H1 (cell line): ENCODE data around the gene MPDZ. TPM values are rescaled to one million over a fixed set of nuclear protein-coding genes. Genes with fewer than 3 reads are reported as not detected.

Experiments
- CTCF ChIA-PET: fragments of 300-600 bp; sonication (Branson Sonifier 250); formaldehyde crosslinking; loops from one replicate; lab custom pipeline; 2021; ENCODE audit not compliant: partially characterized antibody; lab: Charles Lee
- POLR2A ChIA-PET: fragments of 300-600 bp; sonication (Branson Sonifier 250); formaldehyde crosslinking; loops from one replicate; lab custom pipeline; 2021; ENCODE audit warnings: inconsistent platforms; ENCODE audit not compliant: partially characterized antibody; lab: Charles Lee
- DNase-seq, 2 experiments: peaks; one replicate each; pipeline versions ENCODE4 v3.0.0 to v3.0.0-alpha.2; 2010 to 2022; ENCODE audit warnings: low spot score in 2 of 2, low read depth in 1 of 2, mixed read lengths in 1 of 2
- FAIRE-seq: peaks from 2 replicates; lab custom pipeline; 2011; peaks lifted over from hg19 to GRCh38; lab: Jason Lieb, UNC
- H2AFZ ChIP-seq: 2 replicates; pipeline ENCODE4 v1.8.1; 2012; ENCODE audit warnings: low read length, inconsistent platforms
- H2AK5ac ChIP-seq: 2 replicates; pipeline ENCODE4 v1.6.1; 2013; ENCODE audit warnings: low read depth, low read length
- H2BK120ac ChIP-seq: replicated peaks from 2 replicates; pipeline ENCODE3; 2013; ENCODE audit warnings: low read depth, low read length, inconsistent platforms
- H2BK12ac ChIP-seq: 2 replicates; pipeline ENCODE4 v1.6.1; 2013; ENCODE audit warnings: low read depth, low read length
- H2BK15ac ChIP-seq: 2 replicates; pipeline ENCODE4 v1.6.1; 2013; ENCODE audit warnings: low read length
- H2BK20ac ChIP-seq: 2 replicates; pipeline ENCODE4 v1.6.1; 2013; ENCODE audit warnings: low read length
- H2BK5ac ChIP-seq: 2 replicates; pipeline ENCODE4 v1.6.1; 2013; ENCODE audit warnings: low read depth, low read length
- H3K14ac ChIP-seq: 2 replicates; pipeline ENCODE4 v1.6.1; 2013; ENCODE audit warnings: inconsistent platforms; ENCODE audit not compliant: insufficient read length
- H3K18ac ChIP-seq: 2 replicates; pipeline ENCODE4 v1.6.1; 2013; ENCODE audit warnings: low read length; ENCODE audit errors: extremely low read depth
- H3K23ac ChIP-seq: 2 replicates; pipeline ENCODE4 v1.6.1; 2013; ENCODE audit warnings: inconsistent platforms; ENCODE audit not compliant: insufficient read length
- H3K23me2 ChIP-seq: 2 replicates; pipeline ENCODE4 v1.6.1; 2013; ENCODE audit warnings: low read depth, low read length
- H3K27ac ChIP-seq: 2 replicates; pipeline ENCODE4 v1.6.1; 2011; ENCODE audit warnings: low read depth, low read length, inconsistent platforms
- H3K27me3 ChIP-seq, 4 experiments: replicated peaks in 1 of 4; 1 replicate in 1 of 4; 2 replicates in 3 of 4; pipeline versions ENCODE4 v1.6.1 to v1.8.1; 2011 to 2013; ENCODE audit warnings: low read length in 3 of 4, mild to moderate bottlenecking in 3 of 4, inconsistent platforms in 2 of 4, mixed read lengths in 2 of 4, moderate library complexity in 1 of 4; ENCODE audit not compliant: control insufficient read depth in 3 of 4, insufficient read depth in 3 of 4; ENCODE audit errors: extremely low read depth in 1 of 4
- H3K36me3 ChIP-seq, 4 experiments: 2 replicates each; pipeline versions ENCODE4 v1.6.1 to v1.8.1; 2011 to 2013; ENCODE audit warnings: mild to moderate bottlenecking in 4 of 4, low read length in 3 of 4, moderate library complexity in 2 of 4, control low read depth in 1 of 4, inconsistent platforms in 1 of 4; ENCODE audit not compliant: insufficient read depth in 4 of 4, control insufficient read depth in 2 of 4
- H3K4ac ChIP-seq: replicated peaks from 2 replicates; pipeline ENCODE3; 2013; ENCODE audit warnings: low read length, low read depth, mixed read lengths, inconsistent platforms; ENCODE audit not compliant: insufficient read length
- H3K4me1 ChIP-seq, 4 experiments: replicated peaks in 1 of 4; 1 replicate in 1 of 4; 2 replicates in 3 of 4; pipeline versions ENCODE4 v1.6.1 to v1.8.1; 2011 to 2013; ENCODE audit warnings: low read length in 3 of 4, inconsistent platforms in 2 of 4, mixed read lengths in 1 of 4; ENCODE audit not compliant: insufficient read depth in 4 of 4, control insufficient read depth in 3 of 4
- H3K4me2 ChIP-seq, 2 experiments: 2 replicates each; pipeline versions ENCODE4 v1.6.1 to v1.8.1; 2011 to 2013; ENCODE audit warnings: low read depth in 2 of 2, low read length in 2 of 2, control low read depth in 1 of 2, inconsistent platforms in 1 of 2, mild to moderate bottlenecking in 1 of 2; ENCODE audit not compliant: insufficient read depth in 1 of 2
- H3K4me3 ChIP-seq, 4 experiments: fragments of 200-600, 300-600 bp in 1 of 4; sonication (generic), shearing (Covaris generic), sonication (Bioruptor Twin) in 1 of 4; 2 replicates each; pipeline versions ENCODE4 v1.5.1 to v1.8.1; 2011 to 2016; ENCODE audit warnings: low read length in 4 of 4, low read depth in 3 of 4, control low read depth in 2 of 4, inconsistent platforms in 2 of 4, mild to moderate bottlenecking in 2 of 4, mixed read lengths in 1 of 4, moderate library complexity in 1 of 4; ENCODE audit not compliant: insufficient read depth in 2 of 4; ENCODE audit errors: extremely low read depth in 1 of 4
- H3K56ac ChIP-seq: replicated peaks from 2 replicates; pipeline ENCODE3; 2013; ENCODE audit warnings: low read depth, mild to moderate bottlenecking, mixed read lengths, low read length, inconsistent platforms; ENCODE audit not compliant: insufficient read length
- H3K79me1 ChIP-seq: 2 replicates; pipeline ENCODE4 v1.6.1; 2013; ENCODE audit warnings: low read depth, low read length, control low read depth
- H3K79me2 ChIP-seq, 2 experiments: 2 replicates each; pipeline versions ENCODE4 v1.6.1 to v1.8.1; 2012 to 2013; ENCODE audit warnings: low read length in 2 of 2, mild to moderate bottlenecking in 2 of 2, inconsistent platforms in 1 of 2; ENCODE audit not compliant: insufficient read depth in 2 of 2, control insufficient read depth in 1 of 2
- H3K9ac ChIP-seq, 4 experiments: replicated peaks in 1 of 4; 1 replicate in 1 of 4; 2 replicates in 3 of 4; pipeline versions ENCODE4 v1.6.1 to v1.8.1; 2011 to 2013; ENCODE audit warnings: low read depth in 3 of 4, low read length in 3 of 4, control low read depth in 2 of 4, mild to moderate bottlenecking in 2 of 4, moderate library complexity in 2 of 4, inconsistent platforms in 1 of 4; ENCODE audit errors: extremely low read depth in 1 of 4
- H3K9me3 ChIP-seq, 2 experiments: 2 replicates each; pipeline versions ENCODE4 v1.6.1 to v1.8.1; 2012 to 2013; ENCODE audit warnings: mild to moderate bottlenecking in 2 of 2, moderate library complexity in 2 of 2, control low read depth in 1 of 2, inconsistent platforms in 1 of 2, low read depth in 1 of 2, low read length in 1 of 2, mixed read lengths in 1 of 2; ENCODE audit not compliant: insufficient read depth in 2 of 2
- H4K20me1 ChIP-seq, 2 experiments: replicated peaks in 1 of 2; 2 replicates each; pipeline versions ENCODE3 to v1.8.1; 2011 to 2013; ENCODE audit warnings: inconsistent platforms in 2 of 2, low read length in 2 of 2, mild to moderate bottlenecking in 1 of 2; ENCODE audit not compliant: insufficient read depth in 2 of 2, control insufficient read depth in 1 of 2
- H4K5ac ChIP-seq: 2 replicates; pipeline ENCODE4 v1.6.1; 2013; ENCODE audit warnings: low read length, low read depth, mixed read lengths, inconsistent platforms; ENCODE audit not compliant: insufficient read length
- H4K8ac ChIP-seq: 2 replicates; pipeline ENCODE4 v1.8.0; 2013; ENCODE audit warnings: mild to moderate bottlenecking, moderate library complexity, low read length, inconsistent platforms; ENCODE audit not compliant: insufficient read depth; ENCODE audit errors: extremely low read depth
- H4K91ac ChIP-seq: replicated peaks from 2 replicates; pipeline ENCODE3; 2013; ENCODE audit warnings: low read length, mixed read lengths, inconsistent platforms; ENCODE audit not compliant: insufficient read length
- CEBPB ChIP-seq: IDR thresholded peaks from 2 replicates; pipeline ENCODE4 v1.6.1; 2012; ENCODE audit warnings: low read depth, low read length
- FOSL1 ChIP-seq: IDR thresholded peaks from 2 replicates; pipeline ENCODE4 v1.6.1; 2011; ENCODE audit warnings: mild to moderate bottlenecking, low read depth, low read length, moderate library complexity; ENCODE audit not compliant: insufficient read depth
- HDAC2 ChIP-seq, 2 experiments: fragments of 300-600 bp in 1 of 2; sonication (generic) in 1 of 2; IDR thresholded peaks; 2 replicates each; pipeline ENCODE4 v1.6.1; 2011 to 2012; ENCODE audit warnings: low read depth in 2 of 2, low read length in 2 of 2, mild to moderate bottlenecking in 2 of 2, moderate library complexity in 2 of 2, borderline replicate concordance in 1 of 2, inconsistent platforms in 1 of 2
- KDM4A ChIP-seq: IDR thresholded peaks from one replicate; pipeline ENCODE4 v1.7.1; 2012; ENCODE audit warnings: low read depth, mild to moderate bottlenecking, moderate library complexity, low read length, inconsistent platforms; ENCODE audit not compliant: severe bottlenecking
- NANOG ChIP-seq: IDR thresholded peaks from 2 replicates; pipeline ENCODE4 v1.6.1; 2011; ENCODE audit warnings: low read length, low read depth, mild to moderate bottlenecking, inconsistent platforms; ENCODE audit not compliant: insufficient read depth, poor library complexity, severe bottlenecking
- PHF8 ChIP-seq: fragments of 200-600 bp; sonication (generic); conservative IDR thresholded peaks from 2 replicates; pipeline ENCODE4 v1.7.1; 2012; ENCODE audit warnings: low read depth, mild to moderate bottlenecking, inconsistent platforms, low read length, moderate library complexity
- POLR2A ChIP-seq, 2 experiments: IDR thresholded peaks; 1 replicate in 1 of 2; 2 replicates in 1 of 2; pipeline ENCODE4 v1.6.1; 2011; ENCODE audit warnings: low read depth in 2 of 2, low read length in 2 of 2, mild to moderate bottlenecking in 2 of 2; ENCODE audit errors: control extremely low read depth in 1 of 2
- RXRA ChIP-seq: IDR thresholded peaks from 2 replicates; pipeline ENCODE4 v1.6.1; 2011; ENCODE audit warnings: low read depth, mild to moderate bottlenecking, low read length, moderate library complexity; ENCODE audit not compliant: insufficient read depth
- TAF1 ChIP-seq: IDR thresholded peaks from 2 replicates; pipeline ENCODE4 v1.6.1; 2011; ENCODE audit warnings: mild to moderate bottlenecking, low read depth, low read length
- WGBS, 2 experiments: shearing (Covaris generic) in 1 of 2; methylation state at CpG; one replicate each; pipeline versions ENCODE4 v1.1.6 to v1.1.7; 2013 to 2015; ENCODE audit warnings: low lambda C conversion rate in 2 of 2, mixed read lengths in 2 of 2, inconsistent platforms in 1 of 2, low coverage in 1 of 2, missing lambda C conversion rate in 1 of 2; ENCODE audit not compliant: insufficient replicate concordance in 2 of 2, insufficient coverage in 1 of 2, insufficient read length in 1 of 2; ENCODE audit errors: extremely low coverage in 1 of 2, missing lambda C conversion rate in 1 of 2; 5-methylcytosine and 5-hydroxymethylcytosine counted together
- polyA plus RNA-seq, 7 experiments: library from polyadenylated mRNA; depleted of rRNA in 3 of 7; stranded (reverse) in 5 of 7; unstranded in 2 of 7; fragments of >200 nt in 5 of 7; fragments of 200-250 nt in 2 of 7; gene quantifications; 1 replicate in 5 of 7; 2 replicates in 1 of 7; 4 replicates in 1 of 7; pipeline versions ENCODE4 v1.2.1 to v1.2.3, GENCODE V29; 2011 to 2013; ENCODE audit warnings: missing spikeins in 2 of 7, mixed read lengths in 2 of 7
- total RNA-seq: library from RNA; stranded (reverse); fragmentation: NEBNext Ultra II Directional; extraction: Animal tissue kit (Norgen Biotek cat#: 25700); gene quantifications from 2 replicates; pipeline ENCODE4 v1.2.1, GENCODE V29; 2021

Gene MPDZ
- total and polyA plus RNA-seq, 2 of the 8 experiments (the other 6 are each of a cell fraction or from before 2014, with no cell fraction given): 14.6 to 39.4 TPM

GRCh38 chr9:13110766-13111417 is 168.6 kb downstream of the MPDZ start:
- Histone ChIP-seq H3K27me3 (peaks cover 0 to 1% (median 0%) of the 10 kb centered on the region in 4 experiments; a peak in 1 of 7 replicates), H2BK15ac (no peak overlapping the region), H3K9me3 (no peaks in the 10 kb centered on the region), H3K4me3 (no peak overlapping the region), H4K8ac (no peak overlapping the region), H2BK120ac (no peak overlapping the region), H3K4me1 (no peaks in the 10 kb centered on the region), H3K9ac (no peak overlapping the region), H4K20me1 (no peaks in the 10 kb centered on the region), H3K23me2 (no peaks in the 10 kb centered on the region), H3K14ac (no peak overlapping the region), H2BK5ac (no peak overlapping the region), H2BK20ac (no peak overlapping the region), H3K79me1 (no peaks in the 10 kb centered on the region), H3K56ac (no peak overlapping the region), H3K36me3 (peaks cover 0 to 47% (median 15%) of the 10 kb centered on the region in 4 experiments; a peak in 6 of 8 replicates), H4K5ac (no peak overlapping the region), H4K91ac (no peak overlapping the region), H3K18ac (no peak overlapping the region), H2BK12ac (no peak overlapping the region), H3K23ac (no peak overlapping the region), H2AFZ (no peak overlapping the region), H2AK5ac (no peak overlapping the region), H3K4me2 (no peak overlapping the region), H3K27ac (no peak overlapping the region), H3K4ac (no peak overlapping the region), H3K79me2 (no peaks in the 10 kb centered on the region)
- DNase-seq (no peak), FAIRE-seq (no peak)
- 67% methylated on average over 3 of the region's 3 CpGs; no CpG with 5 or more reads in 1 of the 2 experiments for WGBS, 2 experiments
- ChIA-PET POLR2A (no interaction called here), CTCF (interaction anchor here (2.6 kb wide), 1 partner anchor 22 kb away, joined by 8 read pairs; no protein-coding TSS in a partner anchor)
- TF ChIP-seq FOSL1 (no peak), NANOG (no peak), HDAC2 (IDR thresholded peaks at IDR 0.05; ENCODE audit: borderline replicate concordance in 1 of 2, low read depth in 2 of 2, low read length in 2 of 2) (no peak), TAF1 (no peak), CEBPB (no peak), KDM4A (no peak), POLR2A (IDR thresholded peaks at IDR 0.05; ENCODE audit: control extremely low read depth in 1 of 2, low read depth in 2 of 2, low read length in 2 of 2) (no peak), PHF8 (no peak), RXRA (no peak)
